ENCODE measurements around the gene TDRD12. TPM values are rescaled to one million over a fixed set of nuclear protein-coding genes. Genes with fewer than 3 reads are reported as not detected.

TDRD12 gene
- total RNA-seq, 1 donor from 2014 or later = 0.07 TPM

DNA sequence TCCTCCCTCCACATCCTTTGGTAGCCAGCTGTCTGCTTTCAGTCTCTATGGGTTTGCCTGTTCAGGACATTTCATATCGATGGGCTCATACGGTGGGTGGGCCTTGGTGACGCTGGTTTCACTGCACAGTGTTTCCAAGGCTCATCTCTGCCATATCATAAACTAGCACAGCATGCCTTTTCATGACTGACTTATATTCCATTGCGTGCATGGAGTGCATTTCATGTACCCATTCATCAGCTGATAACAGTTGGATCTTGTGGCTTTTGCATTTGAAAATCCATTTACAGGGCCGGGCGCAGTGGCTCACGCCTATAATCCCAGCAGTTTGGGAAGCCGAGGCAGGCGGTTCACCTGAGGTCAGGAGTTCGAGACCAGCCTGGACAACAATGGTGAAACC lies 69.9 kb downstream of the TDRD12 start:
- Mint-ChIP-seq H3K27me3 (ENCODE audit: insufficient read depth, low read depth) (peaks cover 4% of the 10 kb centered on the region), H3K9me3 (no peaks in the 10 kb centered on the region), H3K4me3 (no peak overlapping the region), H3K4me1 (peaks cover 26% of the 10 kb centered on the region), H3K27ac (no peak overlapping the region), H3K36me3 (no peaks in the 10 kb centered on the region)
- no peaks in the 10 kb centered on the region for H4K20me1 ChIP-seq (ENCODE audit: low read depth)
- no peaks in the 10 kb centered on the region for H3K36me3 ChIP-seq
- H3K27me3 ChIP-seq = no peaks in the 10 kb centered on the region
- H3K9ac ChIP-seq = no peak overlapping the region
- TF ChIP-seq, protein P1, sequence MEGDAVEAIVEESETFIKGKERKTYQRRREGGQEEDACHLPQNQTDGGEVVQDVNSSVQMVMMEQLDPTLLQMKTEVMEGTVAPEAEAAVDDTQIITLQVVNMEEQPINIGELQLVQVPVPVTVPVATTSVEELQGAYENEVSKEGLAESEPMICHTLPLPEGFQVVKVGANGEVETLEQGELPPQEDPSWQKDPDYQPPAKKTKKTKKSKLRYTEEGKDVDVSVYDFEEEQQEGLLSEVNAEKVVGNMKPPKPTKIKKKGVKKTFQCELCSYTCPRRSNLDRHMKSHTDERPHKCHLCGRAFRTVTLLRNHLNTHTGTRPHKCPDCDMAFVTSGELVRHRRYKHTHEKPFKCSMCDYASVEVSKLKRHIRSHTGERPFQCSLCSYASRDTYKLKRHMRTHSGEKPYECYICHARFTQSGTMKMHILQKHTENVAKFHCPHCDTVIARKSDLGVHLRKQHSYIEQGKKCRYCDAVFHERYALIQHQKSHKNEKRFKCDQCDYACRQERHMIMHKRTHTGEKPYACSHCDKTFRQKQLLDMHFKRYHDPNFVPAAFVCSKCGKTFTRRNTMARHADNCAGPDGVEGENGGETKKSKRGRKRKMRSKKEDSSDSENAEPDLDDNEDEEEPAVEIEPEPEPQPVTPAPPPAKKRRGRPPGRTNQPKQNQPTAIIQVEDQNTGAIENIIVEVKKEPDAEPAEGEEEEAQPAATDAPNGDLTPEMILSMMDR (IDR thresholded peaks at IDR 0.05) = no peak
- H3K4me3 ChIP-seq = no peak overlapping the region
- H3K4me1 ChIP-seq = peaks cover 16% of the 10 kb centered on the region
- H3K9me3 ChIP-seq (ENCODE audit: low read depth) = no peaks in the 10 kb centered on the region
- no peak overlapping the region for H2AFZ ChIP-seq (replicated peaks)
- no peaks in the 10 kb centered on the region for H3K79me2 ChIP-seq (ENCODE audit: low read depth)
- peaks cover 4% of the 10 kb centered on the region for H3F3A ChIP-seq (ENCODE audit: low read depth)
- no peak overlapping the region for H3K4me2 ChIP-seq
- no peak overlapping the region for H3K27ac ChIP-seq
- DNase-seq (ENCODE audit: low spot score) = no peak

DNA sequence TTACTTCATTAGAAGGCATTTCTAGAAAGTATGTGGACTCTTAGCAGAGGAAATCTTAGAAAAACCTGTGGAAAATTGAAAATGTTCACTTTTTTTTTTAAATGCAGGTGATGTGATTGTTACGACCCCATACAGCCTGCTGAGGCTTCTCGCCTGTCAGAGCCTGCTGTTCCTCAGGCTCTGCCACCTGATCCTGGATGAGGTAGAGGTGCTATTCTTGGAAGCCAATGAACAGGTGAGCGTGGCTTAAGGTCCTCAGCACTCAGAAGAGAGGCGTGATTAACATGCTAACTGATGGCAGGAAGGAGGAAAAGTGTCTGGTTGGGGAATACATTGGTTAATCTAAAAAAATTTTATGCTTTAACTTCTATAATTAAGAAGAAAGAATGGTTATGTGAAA lies 78.6 kb downstream of the TDRD12 start:
- Mint-ChIP-seq H3K27me3 (ENCODE audit: insufficient read depth, low read depth) (no peaks in the 10 kb centered on the region), H3K36me3 (no peaks in the 10 kb centered on the region), H3K27ac (no peak overlapping the region), H3K4me1 (peaks cover 1% of the 10 kb centered on the region), H3K9me3 (no peaks in the 10 kb centered on the region), H3K4me3 (no peak overlapping the region)
- no peak overlapping the region for H3K4me3 ChIP-seq
- no peaks in the 10 kb centered on the region for H3K36me3 ChIP-seq
- TF ChIP-seq EZH2 (IDR thresholded peaks at IDR 0.05) = no peak
- TF ChIP-seq EZH2phosphoT487 (IDR thresholded peaks at IDR 0.05) = no peak
- TF ChIP-seq, protein P1 (IDR thresholded peaks at IDR 0.05) = no peak
- H3F3A ChIP-seq (ENCODE audit: low read depth) = no peaks in the 10 kb centered on the region
- no peak overlapping the region for H3K27ac ChIP-seq
- H3K79me2 ChIP-seq (ENCODE audit: low read depth) = no peaks in the 10 kb centered on the region
- no peak overlapping the region for H3K4me2 ChIP-seq
- H3K4me1 ChIP-seq = no peaks in the 10 kb centered on the region
- H4K20me1 ChIP-seq (ENCODE audit: low read depth) = no peaks in the 10 kb centered on the region
- H3K9ac ChIP-seq = no peak overlapping the region
- no peaks in the 10 kb centered on the region for H3K9me3 ChIP-seq (ENCODE audit: low read depth)
- no peaks in the 10 kb centered on the region for H3K27me3 ChIP-seq
- no peak for DNase-seq (ENCODE audit: low spot score)
- H2AFZ ChIP-seq (replicated peaks) = no peak overlapping the region

DNA sequence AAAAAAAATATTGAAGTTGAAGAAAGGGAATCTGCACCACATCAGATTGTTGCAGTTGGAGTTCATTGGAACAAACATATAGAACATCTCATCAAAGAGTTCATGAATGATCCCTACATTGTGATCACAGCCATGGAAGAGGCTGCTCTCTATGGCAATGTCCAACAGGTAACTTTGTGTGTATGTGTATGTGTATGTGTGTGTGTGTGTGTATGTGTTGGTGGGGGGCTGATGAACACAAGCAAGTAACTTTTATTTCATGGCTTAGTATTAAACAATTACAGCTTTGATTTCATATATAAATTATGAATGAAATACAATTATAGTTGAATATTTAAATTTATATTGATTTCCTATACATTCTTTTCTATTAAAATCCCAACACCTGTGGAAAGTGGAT lies 80.6 kb downstream of the TDRD12 start:
- no peaks in the 10 kb centered on the region for H4K20me1 ChIP-seq (ENCODE audit: low read depth)
- no peaks in the 10 kb centered on the region for H3F3A ChIP-seq (ENCODE audit: low read depth)
- peaks cover 4% of the 10 kb centered on the region for H3K4me1 Mint-ChIP-seq
- H3K4me1 ChIP-seq = no peaks in the 10 kb centered on the region
- no peak overlapping the region for H3K4me3 ChIP-seq
- H3K4me3 Mint-ChIP-seq = no peak overlapping the region
- no peaks in the 10 kb centered on the region for H3K36me3 Mint-ChIP-seq
- no peaks in the 10 kb centered on the region for H3K9me3 ChIP-seq (ENCODE audit: low read depth)
- no peak for DNase-seq (ENCODE audit: low spot score)
- TF ChIP-seq EZH2phosphoT487 (IDR thresholded peaks at IDR 0.05) (no peak), EZH2 (IDR thresholded peaks at IDR 0.05) (no peak)
- TF ChIP-seq, protein P1 (IDR thresholded peaks at IDR 0.05) = no peak
- H3K27ac Mint-ChIP-seq = no peak overlapping the region
- H3K27me3 ChIP-seq = no peaks in the 10 kb centered on the region
- no peak overlapping the region for H2AFZ ChIP-seq (replicated peaks)
- no peaks in the 10 kb centered on the region for H3K27me3 Mint-ChIP-seq (ENCODE audit: insufficient read depth, low read depth)
- no peak overlapping the region for H3K4me2 ChIP-seq
- no peak overlapping the region for H3K9ac ChIP-seq
- no peaks in the 10 kb centered on the region for H3K79me2 ChIP-seq (ENCODE audit: low read depth)
- H3K9me3 Mint-ChIP-seq = no peaks in the 10 kb centered on the region
- H3K36me3 ChIP-seq = no peaks in the 10 kb centered on the region
- H3K27ac ChIP-seq = no peak overlapping the region

DNA sequence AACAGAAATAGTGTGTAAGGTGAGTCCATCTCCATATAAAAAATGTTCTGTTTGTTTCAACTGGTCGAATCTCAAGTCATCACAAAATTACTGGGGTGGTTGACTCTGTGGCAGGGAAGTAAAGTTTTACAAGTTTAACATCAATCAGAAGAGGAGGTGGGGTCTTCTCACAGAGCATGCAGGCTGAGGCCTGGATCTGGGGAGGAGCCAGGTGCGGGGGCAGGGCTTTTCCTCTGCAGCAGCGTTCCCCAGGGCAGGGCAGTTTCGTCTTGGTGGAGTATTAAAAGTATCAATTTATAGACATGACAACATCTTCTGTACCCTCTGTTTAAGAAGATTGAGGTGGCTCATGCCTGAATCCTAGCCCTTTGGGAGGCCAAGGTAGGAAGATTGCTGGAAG lies 81.2 kb downstream of the TDRD12 start:
- Histone ChIP-seq H3K27ac (no peak overlapping the region), H3F3A (ENCODE audit: low read depth) (no peaks in the 10 kb centered on the region), H3K4me3 (no peak overlapping the region), H3K9me3 (ENCODE audit: low read depth) (no peaks in the 10 kb centered on the region), H3K79me2 (ENCODE audit: low read depth) (no peaks in the 10 kb centered on the region), H3K4me2 (no peak overlapping the region), H2AFZ (replicated peaks) (no peak overlapping the region), H3K4me1 (no peaks in the 10 kb centered on the region), H3K36me3 (no peaks in the 10 kb centered on the region), H3K27me3 (no peaks in the 10 kb centered on the region), H3K9ac (no peak overlapping the region), H4K20me1 (ENCODE audit: low read depth) (no peaks in the 10 kb centered on the region)
- no peak overlapping the region for H3K4me3 Mint-ChIP-seq
- H3K9me3 Mint-ChIP-seq = no peaks in the 10 kb centered on the region
- H3K27ac Mint-ChIP-seq = no peak overlapping the region
- DNase-seq (ENCODE audit: low spot score) = no peak
- no peak for TF ChIP-seq EZH2phosphoT487 (IDR thresholded peaks at IDR 0.05)
- TF ChIP-seq, protein P1 (IDR thresholded peaks at IDR 0.05) = no peak
- no peak for TF ChIP-seq EZH2 (IDR thresholded peaks at IDR 0.05)
- no peaks in the 10 kb centered on the region for H3K27me3 Mint-ChIP-seq (ENCODE audit: insufficient read depth, low read depth)
- H3K4me1 Mint-ChIP-seq = peaks cover 4% of the 10 kb centered on the region
- H3K36me3 Mint-ChIP-seq = no peaks in the 10 kb centered on the region
